GF-D8 (cell line): ENCODE measurements around the gene TGFBI.

Source experiments
- DNase-seq: peaks from one replicate; lab custom pipeline; 2025; lab: John Stamatoyannopoulos, UW

TGFBI gene

GRCh38 chr5:136001466-136001981 is 27.3 kb upstream of the TGFBI start:
- DNase-seq: no peak

DNA sequence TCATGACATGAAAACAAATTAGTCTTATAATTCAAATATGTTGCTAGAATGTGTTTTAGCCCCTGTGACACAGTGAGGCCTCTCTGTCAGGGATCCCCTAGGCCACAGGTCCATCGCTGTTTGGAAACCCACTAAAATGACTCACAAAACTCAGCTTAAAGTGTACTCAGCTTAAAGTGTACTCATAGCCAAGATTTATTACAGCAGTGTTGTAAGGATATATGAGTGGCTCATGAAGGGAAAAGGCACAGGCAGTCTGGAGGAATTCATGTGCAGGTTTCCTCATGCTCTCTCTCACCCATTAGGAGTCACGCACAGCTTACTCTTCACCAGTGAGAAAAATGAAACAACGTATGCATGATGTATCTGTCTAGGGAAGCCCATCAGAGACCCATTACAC is 24.4 kb upstream of the TGFBI start:
- no peak for DNase-seq

GRCh38 chr5:136005476-136005875 is 23.3 kb upstream of the TGFBI start:
- no peak for DNase-seq

GRCh38 chr5:136006164-136006563 is 22.6 kb upstream of the TGFBI start:
- DNase-seq: no peak

DNA sequence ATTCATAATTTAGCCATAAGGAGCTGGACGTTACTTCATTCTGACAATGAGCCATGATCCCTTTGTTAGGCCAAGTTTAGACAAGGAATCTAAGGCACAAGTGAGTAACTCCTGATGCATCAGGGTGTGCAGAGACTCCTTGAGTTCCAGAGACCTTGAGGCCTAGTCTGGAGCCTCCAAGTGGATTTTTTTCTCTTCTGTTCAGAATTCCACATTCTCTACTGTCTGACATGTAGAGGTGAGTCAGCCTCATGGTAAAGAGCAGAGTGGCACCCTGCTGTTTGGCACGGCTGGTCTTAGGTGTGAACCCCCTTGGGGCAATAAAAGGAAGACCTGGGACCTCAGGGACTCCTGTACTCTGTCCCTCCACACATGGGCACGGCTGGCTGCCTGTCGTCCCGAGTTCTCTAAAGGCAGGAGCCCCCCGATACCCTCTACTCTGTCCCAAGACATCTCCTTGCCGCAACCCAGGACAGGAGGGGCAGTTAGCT is 22.0 kb upstream of the TGFBI start:
- no peak for DNase-seq

DNA sequence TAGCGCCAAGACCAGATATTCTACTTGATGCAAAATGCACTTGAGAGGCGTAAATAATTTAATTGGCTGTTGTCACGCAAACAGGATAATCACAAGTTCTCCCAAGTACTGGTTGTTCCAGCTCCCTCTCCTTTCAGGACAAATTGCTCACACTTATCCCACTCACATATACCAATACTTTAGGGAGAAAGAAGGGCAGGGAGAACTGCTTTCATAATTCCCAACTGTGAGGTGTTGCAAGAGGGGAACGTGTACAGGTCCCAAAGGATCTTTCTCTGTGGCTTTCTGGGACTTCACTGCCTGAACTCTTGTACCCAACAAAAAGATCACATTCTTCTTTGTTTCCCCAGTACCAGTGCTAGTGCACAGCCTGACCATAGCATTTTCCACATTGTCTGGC is 21.5 kb upstream of the TGFBI start:
- DNase-seq: no peak

DNA sequence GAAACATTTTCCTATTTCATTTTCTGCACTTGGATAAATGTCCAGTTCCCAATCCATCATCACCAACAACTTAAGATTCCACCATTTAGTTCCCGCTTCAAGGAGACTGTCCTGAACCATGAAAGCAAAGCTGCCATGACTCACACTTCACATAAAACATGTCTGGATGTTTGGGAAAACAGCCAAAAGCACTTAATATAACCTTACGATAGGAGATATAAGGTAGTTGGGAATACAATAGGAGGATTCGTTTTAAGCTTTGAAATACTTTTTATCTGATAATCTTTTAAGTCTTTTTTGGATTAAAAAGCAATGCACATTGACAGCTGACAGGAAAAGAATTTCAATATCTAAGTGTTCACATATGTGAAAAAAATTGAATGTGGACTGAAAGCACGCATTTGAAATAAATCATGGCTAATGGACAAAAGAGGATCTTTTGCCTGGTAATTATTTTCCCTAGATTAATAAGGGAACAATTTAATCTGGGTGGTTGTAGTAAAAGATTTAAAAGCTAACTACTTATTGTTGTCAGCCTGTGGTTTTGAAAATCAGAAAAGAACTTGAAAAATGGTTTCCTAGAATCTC is 17.3 kb upstream of the TGFBI start:
- DNase-seq: no peak

GRCh38 chr5:136012041-136012804 is 16.6 kb upstream of the TGFBI start:
- DNase-seq: peak; percentile 37

GRCh38 chr5:136013559-136013958 is 15.2 kb upstream of the TGFBI start:
- no peak for DNase-seq

- no peak for DNase-seq
These were observed 14.5 kb upstream of the TGFBI start for GRCh38 chr5:136014049-136015002.

- no peak for DNase-seq
These were observed 13.8 kb upstream of the TGFBI start for GRCh38 chr5:136015003-136015375.

DNA sequence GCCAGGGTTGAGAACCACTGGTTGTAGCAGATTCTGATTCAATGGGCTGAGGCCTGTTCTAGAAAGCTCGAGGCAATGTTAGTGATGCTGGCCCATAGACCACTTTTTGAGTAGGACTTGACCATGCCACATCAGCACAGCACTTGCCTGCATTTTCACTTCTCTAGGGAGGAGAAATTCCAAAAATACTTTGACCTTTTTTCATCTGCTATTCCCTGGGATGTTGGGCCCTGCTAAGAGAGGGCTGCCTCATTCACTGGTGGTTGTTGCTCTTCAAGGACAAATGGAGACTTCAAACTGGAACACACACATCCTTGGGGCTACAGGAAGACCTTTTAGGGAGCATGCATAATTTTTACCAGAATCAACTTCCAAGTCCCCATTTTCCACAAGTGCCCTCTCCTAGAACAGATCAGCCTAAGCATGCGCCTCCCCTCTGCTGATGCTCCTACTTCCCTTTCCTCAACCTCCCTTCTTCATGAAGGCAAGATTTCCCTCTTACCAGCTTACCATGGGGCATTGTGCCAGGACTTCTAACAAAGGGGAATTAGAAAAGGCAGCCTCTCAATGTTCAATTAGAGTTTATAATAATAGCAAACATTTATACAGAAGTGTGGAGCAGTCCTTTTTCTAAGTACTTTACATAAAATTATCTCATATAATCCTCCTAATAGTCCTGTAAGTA is 12.7 kb upstream of the TGFBI start:
- DNase-seq: no peak

GRCh38 chr5:136016945-136017530 is 11.8 kb upstream of the TGFBI start:
- DNase-seq: no peak

DNA sequence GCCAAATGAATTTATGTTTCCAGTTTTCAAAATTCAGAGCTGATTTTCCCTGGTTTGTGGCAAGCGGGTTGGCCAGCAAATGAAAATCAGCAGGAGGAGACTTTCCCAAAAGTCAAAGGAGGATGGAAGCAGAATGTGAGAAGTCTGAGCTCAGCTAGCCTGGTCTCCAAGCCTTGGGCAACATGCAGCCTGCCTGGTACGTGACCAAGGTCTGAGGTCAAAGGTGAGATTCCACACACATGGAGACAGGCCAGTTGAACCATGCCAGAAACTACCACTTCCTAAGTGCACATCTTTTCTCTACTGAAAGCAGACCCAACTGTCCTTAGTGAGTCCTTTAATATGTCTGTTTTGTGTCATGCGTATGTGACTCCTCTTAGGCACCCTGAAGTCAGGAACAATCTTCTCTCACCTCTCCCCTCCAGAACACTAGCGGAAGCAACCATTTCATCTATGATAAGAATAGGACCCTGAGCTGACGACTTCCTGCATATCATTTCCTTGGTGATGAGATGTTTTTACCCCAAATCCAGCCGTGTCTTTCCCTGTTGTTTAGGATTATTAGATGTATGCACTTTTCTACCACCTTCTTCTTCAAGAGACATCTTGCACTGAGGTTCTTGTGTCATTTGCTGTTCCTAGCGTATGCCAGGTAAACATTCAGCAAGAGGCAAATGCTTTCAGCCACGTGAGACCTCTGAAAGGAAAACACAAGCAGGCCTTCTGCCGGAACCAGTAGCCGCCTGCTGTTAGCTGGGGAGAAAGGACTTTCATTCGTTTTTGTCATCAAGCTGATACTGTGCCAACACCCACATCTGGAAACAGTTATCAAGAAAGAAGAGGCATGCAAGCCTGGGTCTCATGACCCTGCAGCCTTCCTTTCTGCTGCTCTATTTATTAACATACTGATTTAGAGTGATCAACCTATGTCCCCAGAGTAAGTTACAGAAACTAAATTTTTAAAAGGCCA is 9.7 kb upstream of the TGFBI start:
- DNase-seq: no peak

GRCh38 chr5:136020001-136020382 is 8.8 kb upstream of the TGFBI start:
- DNase-seq: no peak

DNA sequence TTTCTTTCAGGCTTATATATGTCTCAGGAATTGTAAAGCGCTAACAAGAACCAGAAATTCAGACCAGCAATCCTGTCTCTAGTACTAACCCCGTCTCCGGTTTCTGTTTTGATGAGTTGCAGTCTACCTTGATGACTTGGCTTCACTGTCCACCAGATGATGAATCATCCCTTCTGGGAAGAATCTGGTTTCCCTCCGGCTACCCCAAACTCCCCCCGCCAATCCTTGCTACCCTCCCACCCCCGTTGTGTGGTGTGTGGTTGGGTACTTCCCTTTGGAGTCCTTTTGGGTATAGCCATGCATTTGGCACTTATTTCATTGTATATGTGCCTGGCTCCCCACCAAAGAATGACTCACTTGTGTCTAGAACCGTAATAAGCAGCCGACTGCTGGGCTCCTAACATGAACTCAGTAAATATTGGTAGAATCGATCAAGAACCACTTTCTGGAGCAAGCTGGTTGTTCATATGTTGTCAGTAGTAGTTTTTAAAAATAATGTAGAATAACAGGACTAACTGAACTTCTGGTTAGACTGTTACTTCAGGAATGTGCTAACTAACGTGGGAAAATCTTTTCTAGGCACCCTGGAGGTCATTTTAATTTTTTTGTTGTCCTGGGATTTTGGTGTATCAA is 8.3 kb upstream of the TGFBI start:
- no peak for DNase-seq

GRCh38 chr5:136021016-136021405 is 7.8 kb upstream of the TGFBI start:
- no peak for DNase-seq

- DNase-seq: no peak
These were observed 5.8 kb upstream of the TGFBI start for GRCh38 chr5:136022965-136023364.

- DNase-seq: no peak
These were observed 4.7 kb upstream of the TGFBI start for GRCh38 chr5:136023958-136024541.
